Measurements from ENCODE around the gene FERMT3.

DNA sequence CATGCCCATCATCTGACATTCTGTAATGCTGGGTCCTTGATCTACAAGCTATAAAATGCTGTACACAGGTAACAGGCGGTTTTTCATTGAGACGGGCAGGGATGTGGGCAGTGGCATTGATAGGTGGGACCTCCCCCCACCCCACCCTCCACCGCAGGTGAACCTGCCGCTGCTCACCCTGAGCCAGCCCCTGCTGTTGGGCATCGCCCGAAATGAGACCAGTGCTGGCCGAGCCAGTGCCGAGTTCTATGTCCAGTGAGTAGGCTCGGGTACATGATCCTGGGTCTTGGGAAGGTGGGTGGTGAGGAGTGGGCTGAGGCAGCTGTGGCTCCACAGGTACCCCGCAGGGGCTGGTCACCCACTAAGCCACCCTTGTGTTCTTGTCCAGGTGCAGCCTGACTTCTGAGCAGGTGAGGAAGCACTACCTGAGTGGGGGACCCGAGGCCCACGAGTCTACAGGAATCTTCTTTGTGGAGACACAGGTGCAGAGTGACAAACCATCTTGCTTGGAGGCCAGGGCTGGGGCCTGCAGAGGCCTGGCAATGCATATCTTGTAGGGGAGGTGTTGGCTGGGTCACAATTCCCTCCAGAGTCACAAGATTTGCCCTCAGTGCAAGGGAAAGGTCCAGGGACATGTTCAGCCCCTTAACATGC is 22.7 kb downstream of the FERMT3 start:
- TF ChIP-seq, protein P1, sequence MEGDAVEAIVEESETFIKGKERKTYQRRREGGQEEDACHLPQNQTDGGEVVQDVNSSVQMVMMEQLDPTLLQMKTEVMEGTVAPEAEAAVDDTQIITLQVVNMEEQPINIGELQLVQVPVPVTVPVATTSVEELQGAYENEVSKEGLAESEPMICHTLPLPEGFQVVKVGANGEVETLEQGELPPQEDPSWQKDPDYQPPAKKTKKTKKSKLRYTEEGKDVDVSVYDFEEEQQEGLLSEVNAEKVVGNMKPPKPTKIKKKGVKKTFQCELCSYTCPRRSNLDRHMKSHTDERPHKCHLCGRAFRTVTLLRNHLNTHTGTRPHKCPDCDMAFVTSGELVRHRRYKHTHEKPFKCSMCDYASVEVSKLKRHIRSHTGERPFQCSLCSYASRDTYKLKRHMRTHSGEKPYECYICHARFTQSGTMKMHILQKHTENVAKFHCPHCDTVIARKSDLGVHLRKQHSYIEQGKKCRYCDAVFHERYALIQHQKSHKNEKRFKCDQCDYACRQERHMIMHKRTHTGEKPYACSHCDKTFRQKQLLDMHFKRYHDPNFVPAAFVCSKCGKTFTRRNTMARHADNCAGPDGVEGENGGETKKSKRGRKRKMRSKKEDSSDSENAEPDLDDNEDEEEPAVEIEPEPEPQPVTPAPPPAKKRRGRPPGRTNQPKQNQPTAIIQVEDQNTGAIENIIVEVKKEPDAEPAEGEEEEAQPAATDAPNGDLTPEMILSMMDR (IDR thresholded peaks at IDR 0.05): no peak
- TF ChIP-seq ZFX (IDR thresholded peaks at IDR 0.05; ENCODE audit: borderline replicate concordance): no peak
